ENCODE measurements around the gene PHYKPL. TPM values are rescaled to one million over a fixed set of nuclear protein-coding genes. Genes with fewer than 3 reads are reported as not detected.
A peak's percentile ranks its signal among the peaks of the same experiment; 100 is the strongest.
"Not testable (repeated sequence)": the region's sequence is repeated elsewhere in the genome, so short reads cannot be mapped to it uniquely, and the experiment has no call there.

Gene PHYKPL
- polyA plus RNA-seq, 1 experiment: 33.4 TPM

GRCh38 chr5:178230879-178231538 lies 1.6 kb downstream of the PHYKPL start:
- DNase-seq (ENCODE audit: low read depth, low spot score): no peak
- peaks cover 10% of the 10 kb centered on the region for H3K9me3 ChIP-seq (ENCODE audit: control insufficient read depth, insufficient read depth, low read length)
- ChIA-PET CTCF (interaction anchor here (0.8 kb wide), 1 partner anchor 25 kb away, joined by 3 read pairs; no protein-coding TSS in a partner anchor), POLR2A (interaction anchor here (0.7 to 2.3 kb wide), 2 partner anchors 13 to 27 kb away, joined by 4 to 12 read pairs; partner anchors contain the start of gene HNRNPAB)
- TF ChIP-seq, protein P1, sequence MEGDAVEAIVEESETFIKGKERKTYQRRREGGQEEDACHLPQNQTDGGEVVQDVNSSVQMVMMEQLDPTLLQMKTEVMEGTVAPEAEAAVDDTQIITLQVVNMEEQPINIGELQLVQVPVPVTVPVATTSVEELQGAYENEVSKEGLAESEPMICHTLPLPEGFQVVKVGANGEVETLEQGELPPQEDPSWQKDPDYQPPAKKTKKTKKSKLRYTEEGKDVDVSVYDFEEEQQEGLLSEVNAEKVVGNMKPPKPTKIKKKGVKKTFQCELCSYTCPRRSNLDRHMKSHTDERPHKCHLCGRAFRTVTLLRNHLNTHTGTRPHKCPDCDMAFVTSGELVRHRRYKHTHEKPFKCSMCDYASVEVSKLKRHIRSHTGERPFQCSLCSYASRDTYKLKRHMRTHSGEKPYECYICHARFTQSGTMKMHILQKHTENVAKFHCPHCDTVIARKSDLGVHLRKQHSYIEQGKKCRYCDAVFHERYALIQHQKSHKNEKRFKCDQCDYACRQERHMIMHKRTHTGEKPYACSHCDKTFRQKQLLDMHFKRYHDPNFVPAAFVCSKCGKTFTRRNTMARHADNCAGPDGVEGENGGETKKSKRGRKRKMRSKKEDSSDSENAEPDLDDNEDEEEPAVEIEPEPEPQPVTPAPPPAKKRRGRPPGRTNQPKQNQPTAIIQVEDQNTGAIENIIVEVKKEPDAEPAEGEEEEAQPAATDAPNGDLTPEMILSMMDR (IDR thresholded peaks at IDR 0.05; ENCODE audit: low read depth, low read length): no peak
- H3K4me3 ChIP-seq (ENCODE audit: low read depth, low read length): peak overlapping the region; percentile 86
- H3K27ac ChIP-seq (ENCODE audit: low read depth, low read length): no peak overlapping the region
- no peaks in the 10 kb centered on the region for H3K27me3 ChIP-seq (ENCODE audit: control insufficient read depth, insufficient read depth, low read length)

GRCh38 chr5:178229861-178230260 lies 2.7 kb downstream of the PHYKPL start:
- H3K27me3 ChIP-seq (ENCODE audit: control insufficient read depth, insufficient read depth, low read length): no peaks in the 10 kb centered on the region
- ChIA-PET CTCF (no interaction called here), POLR2A (interaction anchor here (0.6 kb wide), 1 partner anchor 496 kb away, joined by 3 read pairs; no protein-coding TSS in a partner anchor)
- H3K4me3 ChIP-seq (ENCODE audit: low read depth, low read length): no peak overlapping the region
- TF ChIP-seq, protein P1 (IDR thresholded peaks at IDR 0.05; ENCODE audit: low read depth, low read length): no peak
- no peak overlapping the region for H3K27ac ChIP-seq (ENCODE audit: low read depth, low read length)
- peaks cover 10% of the 10 kb centered on the region for H3K9me3 ChIP-seq (ENCODE audit: control insufficient read depth, insufficient read depth, low read length)
- DNase-seq (ENCODE audit: low read depth, low spot score): no peak

DNA sequence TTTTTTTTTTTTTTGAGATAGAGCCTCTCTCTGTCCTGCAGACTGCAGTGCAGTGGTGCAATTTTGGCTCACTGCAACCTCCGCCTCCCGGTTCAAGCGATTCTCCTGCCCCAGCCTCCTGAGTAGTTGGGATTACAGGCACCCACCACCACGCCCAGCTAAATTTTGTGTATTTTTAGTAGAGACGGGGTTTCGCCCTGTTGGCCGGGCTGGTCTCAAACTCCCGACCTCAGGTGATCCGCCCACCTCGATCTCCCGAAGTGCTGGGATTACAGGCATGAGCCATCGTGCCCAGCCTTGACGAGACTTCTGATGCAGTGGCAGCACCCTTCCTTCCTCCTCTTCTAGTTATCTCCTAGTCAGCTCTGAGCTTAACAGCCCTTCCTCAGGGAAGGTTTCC lies 3.5 kb downstream of the PHYKPL start:
- DNase-seq (ENCODE audit: low read depth, low spot score); H3K27me3 ChIP-seq (ENCODE audit: control insufficient read depth, insufficient read depth, low read length); H3K27ac ChIP-seq (ENCODE audit: low read depth, low read length); CTCF ChIA-PET; H3K4me3 ChIP-seq (ENCODE audit: low read depth, low read length): not testable (repeated sequence)
- peaks cover 10% of the 10 kb centered on the region for H3K9me3 ChIP-seq (ENCODE audit: control insufficient read depth, insufficient read depth, low read length)
- POLR2A ChIA-PET: interaction anchor here (0.6 to 1.5 kb wide), 2 partner anchors 25 to 497 kb away, joined by 3 to 4 read pairs; partner anchors contain the start of gene HNRNPAB

- no peak overlapping the region for H3K27ac ChIP-seq (ENCODE audit: low read depth, low read length)
- TF ChIP-seq, protein P1 (IDR thresholded peaks at IDR 0.05; ENCODE audit: low read depth, low read length): no peak
- H3K4me3 ChIP-seq (ENCODE audit: low read depth, low read length): no peak overlapping the region
- no peaks in the 10 kb centered on the region for H3K27me3 ChIP-seq (ENCODE audit: control insufficient read depth, insufficient read depth, low read length)
- peaks cover 10% of the 10 kb centered on the region for H3K9me3 ChIP-seq (ENCODE audit: control insufficient read depth, insufficient read depth, low read length)
- DNase-seq (ENCODE audit: low read depth, low spot score): no peak
- ChIA-PET CTCF (no interaction called here), POLR2A (interaction anchor here (1.5 kb wide), 1 partner anchor 24 kb away, joined by 4 read pairs; the partner anchor contains the start of gene HNRNPAB)
Measured at GRCh38 chr5:178228609-178229008, 4.0 kb downstream of the PHYKPL start.

DNA sequence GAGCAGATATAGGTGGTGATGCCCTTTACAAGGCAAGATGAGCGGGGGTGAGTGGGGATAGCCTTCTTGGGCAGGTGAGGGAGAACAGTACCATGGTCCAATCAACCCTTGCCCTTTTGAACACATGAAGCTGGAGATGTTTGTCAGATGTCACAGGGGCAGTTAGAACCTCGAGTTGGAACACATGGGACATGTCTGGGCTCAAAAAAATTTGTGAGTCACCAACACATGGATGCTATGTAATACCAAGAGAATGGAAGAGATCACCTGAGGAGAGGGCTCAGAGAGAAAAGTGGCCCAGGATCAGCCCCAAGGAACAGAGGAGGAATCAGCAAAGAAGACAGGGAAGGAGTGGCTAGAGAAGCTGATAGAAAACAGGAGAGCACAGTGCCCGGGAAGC lies 4.7 kb downstream of the PHYKPL start:
- ChIA-PET POLR2A (interaction anchor here (1.2 to 1.5 kb wide), 2 partner anchors 23 to 24 kb away, joined by 3 to 4 read pairs; partner anchors contain the start of gene HNRNPAB), CTCF (no interaction called here)
- H3K27me3 ChIP-seq (ENCODE audit: control insufficient read depth, insufficient read depth, low read length): no peaks in the 10 kb centered on the region
- no peak overlapping the region for H3K27ac ChIP-seq (ENCODE audit: low read depth, low read length)
- H3K4me3 ChIP-seq (ENCODE audit: low read depth, low read length): no peak overlapping the region
- no peak for DNase-seq (ENCODE audit: low read depth, low spot score)
- TF ChIP-seq, protein P1 (IDR thresholded peaks at IDR 0.05; ENCODE audit: low read depth, low read length): no peak
- peaks cover 10% of the 10 kb centered on the region for H3K9me3 ChIP-seq (ENCODE audit: control insufficient read depth, insufficient read depth, low read length)
